Measurements from ENCODE around the gene PPP6R1.

DNA sequence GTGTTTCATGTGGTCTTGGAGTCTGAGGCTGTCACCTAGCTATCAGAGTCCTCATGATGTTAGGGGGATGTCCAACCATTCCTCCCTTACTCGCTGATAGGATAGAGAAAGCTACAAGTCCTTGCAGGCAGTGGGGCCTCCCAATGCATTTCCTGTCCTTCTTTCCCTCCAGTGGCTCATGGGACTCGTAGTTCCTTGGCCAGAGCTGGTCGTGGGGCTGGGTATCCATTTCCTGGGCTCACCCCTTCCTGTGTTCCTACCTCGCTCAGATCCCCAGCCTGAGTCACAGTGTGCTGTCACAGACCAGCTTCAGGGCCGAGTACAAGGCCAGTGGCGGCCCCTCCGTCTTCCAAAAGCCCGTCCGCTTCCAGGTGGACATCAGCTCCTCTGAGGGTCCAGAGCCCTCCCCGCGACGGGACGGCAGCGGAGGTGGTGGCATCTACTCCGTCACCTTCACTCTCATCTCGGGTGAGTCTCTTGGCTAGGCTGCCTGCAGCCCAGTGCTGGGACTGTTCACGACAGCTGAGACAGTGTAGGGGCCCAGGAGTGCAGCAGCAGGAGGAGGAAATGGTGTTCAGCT lies 47.3 kb upstream of the PPP6R1 start:
- TF ChIP-seq REST (IDR thresholded peaks at IDR 0.05; ENCODE audit: insufficient replicate concordance, low read depth) (no peak), CTCF (IDR thresholded peaks at IDR 0.05; ENCODE audit: insufficient read depth, low read length) (no peak), POLR2AphosphoS5 (IDR thresholded peaks at IDR 0.05; ENCODE audit: low read depth) (no peak), SPI1 (IDR thresholded peaks at IDR 0.05; ENCODE audit: borderline replicate concordance, low read depth) (no peak), GABPA (IDR thresholded peaks at IDR 0.05; ENCODE audit: low read depth) (no peak)
